K562 (cell line): ENCODE data around the gene PLCB3. TPM values are rescaled to one million over a fixed set of nuclear protein-coding genes. Genes with fewer than 3 reads are reported as not detected.

Experiments used
- BRCA1 ChIP-seq, 2 experiments: fragments of 450-650 bp in 1 of 2; sonication (generic) in 1 of 2; formaldehyde crosslinking in 1 of 2; IDR thresholded peaks; 2 replicates each; pipeline versions ENCODE4 v1.5.0 to v1.6.1; 2017 to 2020; ENCODE audit warnings: mild to moderate bottlenecking in 1 of 2, missing genetic modification reagents in 1 of 2
- BRD4 ChIP-seq: fragments of 200-600 bp; sonication (generic); IDR thresholded peaks from 2 replicates; pipeline ENCODE4 v1.6.1; 2017; ENCODE audit warnings: inconsistent platforms
- CREB1 ChIP-seq, 2 experiments: sonication (generic) in 1 of 2; formaldehyde crosslinking in 1 of 2; IDR thresholded peaks; 2 replicates each; pipeline versions ENCODE4 v1.6.1 to v1.8.0; 2012 to 2022; ENCODE audit warnings: inconsistent platforms in 1 of 2, mild to moderate bottlenecking in 1 of 2, missing genetic modification reagents in 1 of 2, moderate library complexity in 1 of 2
- FUS ChIP-seq: fragments of 200-400 bp; formaldehyde crosslinking; optimal IDR thresholded peaks from 2 replicates; pipeline ENCODE3; 2017; ENCODE audit warnings: low read depth, low read length
- GABPB1 ChIP-seq: sonication (generic); formaldehyde crosslinking; IDR thresholded peaks from 2 replicates; pipeline ENCODE4 v1.8.0; 2022; ENCODE audit warnings: mild to moderate bottlenecking, missing genetic modification reagents
- KDM2B ChIP-seq: fragments of 250-450 bp; sonication (Bioruptor Pico); IDR thresholded peaks from 2 replicates; pipeline ENCODE4 v1.8.0; 2021; ENCODE audit warnings: mild to moderate bottlenecking, moderate library complexity
- KLF16 ChIP-seq: IDR thresholded peaks from 2 replicates; pipeline ENCODE4 v1.6.1; 2016; ENCODE audit warnings: antibody characterized with exemption
- MYNN ChIP-seq, 2 experiments: sonication (generic); formaldehyde crosslinking in 1 of 2; IDR thresholded peaks; 2 replicates each; pipeline versions ENCODE4 v1.5.0 to v1.6.1; 2016 to 2020; ENCODE audit warnings: antibody characterized with exemption in 1 of 2, missing genetic modification reagents in 1 of 2
- NFYB ChIP-seq: IDR thresholded peaks from 2 replicates; pipeline ENCODE4 v1.6.1; 2011; ENCODE audit warnings: mild to moderate bottlenecking, moderate library complexity; ENCODE audit not compliant: insufficient read length; ENCODE audit errors: extremely low read depth
- SIN3A ChIP-seq, 2 experiments: fragments of 150-350 bp in 1 of 2; IDR thresholded peaks; 2 replicates each; pipeline ENCODE4 v1.6.1; 2011 to 2016; ENCODE audit warnings: borderline replicate concordance in 2 of 2, low read depth in 2 of 2, low read length in 2 of 2, mild to moderate bottlenecking in 2 of 2, moderate library complexity in 2 of 2; ENCODE audit not compliant: control insufficient read depth in 1 of 2
- ZNF316 ChIP-seq: fragments of 450-650 bp; IDR thresholded peaks from 2 replicates; pipeline ENCODE4 v1.6.1; 2016
- polyA plus RNA-seq, 8 experiments: library from polyadenylated mRNA; depleted of rRNA in 4 of 8; stranded (reverse) in 5 of 8; unstranded in 3 of 8; fragments of >200 nt; fragmentation: Nextera tagmentation in 2 of 8; fragmentation: Illumina TruSeq in 1 of 8; extraction: Ambion mirVana in 2 of 8; extraction: Trizol in 1 of 8; gene quantifications; 2 replicates each; pipeline versions ENCODE4 v1.2.1 to v1.2.3, GENCODE V29; 2011 to 2014; ENCODE audit warnings: inconsistent platforms in 1 of 8, missing spikeins in 1 of 8
- total RNA-seq, 7 experiments: library from RNA; depleted of rRNA in 6 of 7; stranded (reverse); fragments of >200 nt in 6 of 7; fragmentation: Illumina TruSeq in 2 of 7; extraction: Trizol in 2 of 7; gene quantifications; 2 replicates each; pipeline versions ENCODE4 v1.2.1 to v1.2.3, GENCODE V29; 2011 to 2021; ENCODE audit warnings: low replicate concordance in 1 of 7
- TF ChIP-seq, protein P1 (sequence below), 2 experiments: IDR thresholded peaks; 2 replicates each; pipeline ENCODE4 v1.6.1; 2012; ENCODE audit warnings: improper control_type of control experiment in 2 of 2, low read depth in 2 of 2, low read length in 2 of 2, borderline replicate concordance in 1 of 2
- TF ChIP-seq, protein P2 (sequence below), 3 experiments: IDR thresholded peaks in 2 of 3; conservative IDR thresholded peaks in 1 of 3; 2 replicates each; pipeline ENCODE4 v1.5.1; 2011 to 2012; ENCODE audit warnings: low read length in 3 of 3, mild to moderate bottlenecking in 3 of 3, control low read depth in 2 of 3, improper control_type of control experiment in 1 of 3, inconsistent platforms in 1 of 3, low read depth in 1 of 3, mixed read lengths in 1 of 3, moderate library complexity in 1 of 3; ENCODE audit not compliant: insufficient read depth in 2 of 3
- TF ChIP-seq, protein P3 (sequence below): sonication (generic); formaldehyde crosslinking; IDR thresholded peaks from 2 replicates; pipeline ENCODE4 v1.8.0; 2022; ENCODE audit warnings: missing genetic modification reagents, mild to moderate bottlenecking, moderate library complexity, borderline replicate concordance
- TF ChIP-seq, protein P4 (sequence below): sonication (generic); formaldehyde crosslinking; IDR thresholded peaks from 2 replicates; pipeline ENCODE4 v1.8.0; 2022; ENCODE audit warnings: missing genetic modification reagents, mild to moderate bottlenecking, borderline replicate concordance
- TF ChIP-seq, protein P5 (sequence below): fragments of 450-650 bp; formaldehyde crosslinking; IDR thresholded peaks from 2 replicates; pipeline ENCODE4 v1.4.0; 2020; ENCODE audit warnings: mild to moderate bottlenecking, moderate library complexity

PLCB3 gene
- total and polyA plus RNA-seq, 9 of the 15 experiments (the other 6 are each of a cell fraction or from before 2014, with no cell fraction given) = 0.31 to 44.8 (median 14.6) TPM

DNA sequence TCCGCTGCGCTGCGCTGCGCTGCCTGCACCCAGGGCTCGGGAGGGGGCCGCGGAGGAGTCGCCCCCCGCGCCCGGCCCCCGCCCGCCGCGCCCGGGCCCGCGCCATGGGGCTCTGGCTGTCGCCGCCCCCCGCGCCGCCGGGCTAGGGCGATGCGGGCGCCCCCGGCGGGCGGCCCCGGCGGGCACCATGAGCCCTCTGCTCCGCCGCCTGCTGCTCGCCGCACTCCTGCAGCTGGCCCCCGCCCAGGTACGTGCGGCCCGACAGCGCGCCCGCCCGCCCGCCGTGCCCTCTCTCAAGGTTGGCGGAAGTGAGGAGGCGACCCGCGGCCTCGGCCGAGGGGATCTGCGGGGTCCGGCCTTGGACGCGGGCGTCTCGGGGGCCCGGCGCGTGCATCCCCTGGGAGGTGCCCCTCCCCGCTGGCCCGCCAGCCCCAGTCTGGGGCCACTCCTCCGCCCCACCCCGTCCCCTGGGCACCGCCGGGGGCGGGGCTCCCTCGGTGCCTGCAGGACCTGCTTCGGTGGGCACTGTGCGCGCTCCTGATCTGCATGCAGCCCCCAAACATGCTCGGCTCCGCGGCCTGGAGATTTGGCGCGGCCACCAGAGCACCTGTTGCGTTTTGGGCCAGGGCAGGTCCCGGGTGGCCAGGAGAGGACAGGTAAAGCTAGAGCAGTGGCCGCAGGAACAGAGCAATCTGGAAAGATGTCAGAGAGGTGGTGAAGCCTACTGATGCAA is 16.5 kb upstream of the PLCB3 start (continued):
- TF ChIP-seq, protein P1, sequence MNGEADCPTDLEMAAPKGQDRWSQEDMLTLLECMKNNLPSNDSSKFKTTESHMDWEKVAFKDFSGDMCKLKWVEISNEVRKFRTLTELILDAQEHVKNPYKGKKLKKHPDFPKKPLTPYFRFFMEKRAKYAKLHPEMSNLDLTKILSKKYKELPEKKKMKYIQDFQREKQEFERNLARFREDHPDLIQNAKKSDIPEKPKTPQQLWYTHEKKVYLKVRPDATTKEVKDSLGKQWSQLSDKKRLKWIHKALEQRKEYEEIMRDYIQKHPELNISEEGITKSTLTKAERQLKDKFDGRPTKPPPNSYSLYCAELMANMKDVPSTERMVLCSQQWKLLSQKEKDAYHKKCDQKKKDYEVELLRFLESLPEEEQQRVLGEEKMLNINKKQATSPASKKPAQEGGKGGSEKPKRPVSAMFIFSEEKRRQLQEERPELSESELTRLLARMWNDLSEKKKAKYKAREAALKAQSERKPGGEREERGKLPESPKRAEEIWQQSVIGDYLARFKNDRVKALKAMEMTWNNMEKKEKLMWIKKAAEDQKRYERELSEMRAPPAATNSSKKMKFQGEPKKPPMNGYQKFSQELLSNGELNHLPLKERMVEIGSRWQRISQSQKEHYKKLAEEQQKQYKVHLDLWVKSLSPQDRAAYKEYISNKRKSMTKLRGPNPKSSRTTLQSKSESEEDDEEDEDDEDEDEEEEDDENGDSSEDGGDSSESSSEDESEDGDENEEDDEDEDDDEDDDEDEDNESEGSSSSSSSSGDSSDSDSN (IDR thresholded peaks at IDR 0.05; ENCODE audit: borderline replicate concordance in 1 of 2, low read depth in 2 of 2, low read length in 2 of 2) = no peak
- no peak for TF ChIP-seq BRD4
- no peak for TF ChIP-seq FUS
- TF ChIP-seq MYNN (IDR thresholded peaks at IDR 0.05) = no peak
- TF ChIP-seq MYNN (CRISPR knock-in tag; IDR thresholded peaks at IDR 0.05) = no peak
- TF ChIP-seq BRCA1 (IDR thresholded peaks at IDR 0.05) = no peak
- no peak for TF ChIP-seq BRCA1 (CRISPR knock-in tag; IDR thresholded peaks at IDR 0.05)
- no peak for TF ChIP-seq GABPB1 (CRISPR knock-in tag)
- TF ChIP-seq, protein P2, sequence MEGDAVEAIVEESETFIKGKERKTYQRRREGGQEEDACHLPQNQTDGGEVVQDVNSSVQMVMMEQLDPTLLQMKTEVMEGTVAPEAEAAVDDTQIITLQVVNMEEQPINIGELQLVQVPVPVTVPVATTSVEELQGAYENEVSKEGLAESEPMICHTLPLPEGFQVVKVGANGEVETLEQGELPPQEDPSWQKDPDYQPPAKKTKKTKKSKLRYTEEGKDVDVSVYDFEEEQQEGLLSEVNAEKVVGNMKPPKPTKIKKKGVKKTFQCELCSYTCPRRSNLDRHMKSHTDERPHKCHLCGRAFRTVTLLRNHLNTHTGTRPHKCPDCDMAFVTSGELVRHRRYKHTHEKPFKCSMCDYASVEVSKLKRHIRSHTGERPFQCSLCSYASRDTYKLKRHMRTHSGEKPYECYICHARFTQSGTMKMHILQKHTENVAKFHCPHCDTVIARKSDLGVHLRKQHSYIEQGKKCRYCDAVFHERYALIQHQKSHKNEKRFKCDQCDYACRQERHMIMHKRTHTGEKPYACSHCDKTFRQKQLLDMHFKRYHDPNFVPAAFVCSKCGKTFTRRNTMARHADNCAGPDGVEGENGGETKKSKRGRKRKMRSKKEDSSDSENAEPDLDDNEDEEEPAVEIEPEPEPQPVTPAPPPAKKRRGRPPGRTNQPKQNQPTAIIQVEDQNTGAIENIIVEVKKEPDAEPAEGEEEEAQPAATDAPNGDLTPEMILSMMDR (IDR thresholded peaks at IDR 0.05 in 2 of 3, conservative IDR thresholded peaks at IDR 0.05 in 1 of 3; ENCODE audit: insufficient read depth in 2 of 3, low read depth in 1 of 3, low read length in 3 of 3) = peak in 1 of 3 experiments; percentile 58; a peak in 1 of 6 replicates
- TF ChIP-seq ZNF316 = no peak
- TF ChIP-seq SIN3A (IDR thresholded peaks at IDR 0.05; ENCODE audit: borderline replicate concordance in 2 of 2, control insufficient read depth in 1 of 2, low read depth in 2 of 2, low read length in 2 of 2) = peak in 1 of 2 experiments; percentile 41; a peak in 1 of 4 replicates
- TF ChIP-seq, protein P3, sequence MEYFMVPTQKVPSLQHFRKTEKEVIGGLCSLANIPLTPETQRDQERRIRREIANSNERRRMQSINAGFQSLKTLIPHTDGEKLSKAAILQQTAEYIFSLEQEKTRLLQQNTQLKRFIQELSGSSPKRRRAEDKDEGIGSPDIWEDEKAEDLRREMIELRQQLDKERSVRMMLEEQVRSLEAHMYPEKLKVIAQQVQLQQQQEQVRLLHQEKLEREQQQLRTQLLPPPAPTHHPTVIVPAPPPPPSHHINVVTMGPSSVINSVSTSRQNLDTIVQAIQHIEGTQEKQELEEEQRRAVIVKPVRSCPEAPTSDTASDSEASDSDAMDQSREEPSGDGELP (CRISPR knock-in tag) = peak; percentile 13; the same call in 1 of the 2 replicates
- TF ChIP-seq NFYB = no peak
- no peak for TF ChIP-seq CREB1 (IDR thresholded peaks at IDR 0.05)
- TF ChIP-seq CREB1 (CRISPR knock-in tag; IDR thresholded peaks at IDR 0.05) = no peak
- no peak for TF ChIP-seq KDM2B
- TF ChIP-seq, protein P4, sequence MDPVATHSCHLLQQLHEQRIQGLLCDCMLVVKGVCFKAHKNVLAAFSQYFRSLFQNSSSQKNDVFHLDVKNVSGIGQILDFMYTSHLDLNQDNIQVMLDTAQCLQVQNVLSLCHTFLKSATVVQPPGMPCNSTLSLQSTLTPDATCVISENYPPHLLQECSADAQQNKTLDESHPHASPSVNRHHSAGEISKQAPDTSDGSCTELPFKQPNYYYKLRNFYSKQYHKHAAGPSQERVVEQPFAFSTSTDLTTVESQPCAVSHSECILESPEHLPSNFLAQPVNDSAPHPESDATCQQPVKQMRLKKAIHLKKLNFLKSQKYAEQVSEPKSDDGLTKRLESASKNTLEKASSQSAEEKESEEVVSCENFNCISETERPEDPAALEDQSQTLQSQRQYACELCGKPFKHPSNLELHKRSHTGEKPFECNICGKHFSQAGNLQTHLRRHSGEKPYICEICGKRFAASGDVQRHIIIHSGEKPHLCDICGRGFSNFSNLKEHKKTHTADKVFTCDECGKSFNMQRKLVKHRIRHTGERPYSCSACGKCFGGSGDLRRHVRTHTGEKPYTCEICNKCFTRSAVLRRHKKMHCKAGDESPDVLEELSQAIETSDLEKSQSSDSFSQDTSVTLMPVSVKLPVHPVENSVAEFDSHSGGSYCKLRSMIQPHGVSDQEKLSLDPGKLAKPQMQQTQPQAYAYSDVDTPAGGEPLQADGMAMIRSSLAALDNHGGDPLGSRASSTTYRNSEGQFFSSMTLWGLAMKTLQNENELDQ = no peak
- TF ChIP-seq, protein P5, sequence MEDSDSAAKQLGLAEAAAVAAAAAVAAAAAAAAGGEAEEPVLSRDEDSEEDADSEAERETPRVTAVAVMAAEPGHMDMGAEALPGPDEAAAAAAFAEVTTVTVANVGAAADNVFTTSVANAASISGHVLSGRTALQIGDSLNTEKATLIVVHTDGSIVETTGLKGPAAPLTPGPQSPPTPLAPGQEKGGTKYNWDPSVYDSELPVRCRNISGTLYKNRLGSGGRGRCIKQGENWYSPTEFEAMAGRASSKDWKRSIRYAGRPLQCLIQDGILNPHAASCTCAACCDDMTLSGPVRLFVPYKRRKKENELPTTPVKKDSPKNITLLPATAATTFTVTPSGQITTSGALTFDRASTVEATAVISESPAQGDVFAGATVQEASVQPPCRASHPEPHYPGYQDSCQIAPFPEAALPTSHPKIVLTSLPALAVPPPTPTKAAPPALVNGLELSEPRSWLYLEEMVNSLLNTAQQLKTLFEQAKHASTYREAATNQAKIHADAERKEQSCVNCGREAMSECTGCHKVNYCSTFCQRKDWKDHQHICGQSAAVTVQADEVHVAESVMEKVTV (CRISPR knock-in tag) = no peak
- TF ChIP-seq KLF16 = no peak
